HG03520 (cell line): Measurements from ENCODE around the gene ITGB6.
"Not testable (repeated sequence)": the region's sequence is repeated elsewhere in the genome, so short reads cannot be mapped to it uniquely, and the experiment has no call there.

Experiments
- ATAC-seq: cut with Tn5 transposase; IDR thresholded peaks from one replicate; pipeline ENCODE4 v1.9.1; 2021; ENCODE audit warnings: mild to moderate bottlenecking, moderate library complexity; ENCODE audit not compliant: unreplicated experiment

Gene ITGB6

DNA sequence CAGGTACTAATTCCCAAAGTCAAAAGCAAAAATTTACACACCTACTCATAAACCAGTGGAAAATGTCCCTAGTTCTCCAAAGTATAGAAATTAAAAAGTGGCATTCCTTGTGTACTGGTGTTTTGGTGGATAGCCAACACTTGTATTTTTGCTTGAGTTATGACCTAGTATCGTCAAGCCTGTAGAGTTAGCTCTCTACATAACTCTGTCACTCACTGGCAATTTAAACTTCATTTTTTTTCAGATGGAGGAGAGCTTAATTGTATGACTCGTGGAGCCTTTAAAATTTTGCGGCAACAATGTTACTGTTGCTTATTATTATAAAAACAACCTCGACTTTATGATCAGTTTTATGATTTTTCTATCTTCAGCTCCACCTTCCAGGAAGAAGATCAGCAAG is 58.7 kb downstream of the ITGB6 start:
- ATAC-seq, result no peak

- ATAC-seq, result no peak
Measured at GRCh38 chr2:160140471-160140870, 59.6 kb downstream of the ITGB6 start.

GRCh38 chr2:160139991-160140390 is 60.1 kb downstream of the ITGB6 start:
- no peak for ATAC-seq

DNA sequence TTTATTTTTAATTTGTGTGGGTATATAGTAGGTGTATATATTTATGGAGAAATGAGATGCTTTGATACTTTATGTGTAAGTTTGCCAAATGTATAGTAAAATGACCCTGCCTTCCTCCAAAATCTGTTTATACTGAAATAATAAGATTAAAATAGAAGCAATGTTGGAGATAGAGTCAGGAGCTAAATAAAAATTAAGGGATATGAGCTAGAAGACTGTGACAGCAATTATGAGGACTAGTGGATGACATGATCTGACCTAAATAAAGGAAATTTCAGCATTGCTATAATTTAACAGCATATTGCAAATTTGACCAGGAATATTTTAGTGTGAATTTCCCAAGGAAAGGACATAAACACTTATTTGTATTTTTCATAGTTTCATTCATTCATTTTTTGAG is 60.7 kb downstream of the ITGB6 start:
- no peak for ATAC-seq

DNA sequence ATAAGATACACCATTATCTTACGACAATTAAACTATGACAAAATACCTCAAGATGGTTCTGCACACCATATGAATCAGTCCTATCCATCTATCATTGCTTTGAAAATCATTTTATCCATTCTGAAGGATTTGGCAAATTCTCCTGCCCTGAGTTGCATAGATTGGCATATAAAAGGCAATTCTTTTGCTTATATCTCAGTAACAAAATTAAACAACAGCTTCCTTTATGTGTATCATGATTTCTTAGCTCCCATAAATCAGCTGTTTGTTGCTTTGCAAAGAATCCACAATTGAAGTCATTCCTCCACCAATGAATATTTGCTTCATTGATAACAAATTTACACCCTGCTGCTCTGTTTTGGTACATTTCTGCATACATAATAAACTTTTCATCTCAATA is 61.7 kb downstream of the ITGB6 start:
- ATAC-seq, result no peak

- no peak for ATAC-seq
Measured at GRCh38 chr2:160137464-160137863, 62.6 kb downstream of the ITGB6 start.

GRCh38 chr2:160132761-160133160 is 67.3 kb downstream of the ITGB6 start:
- no peak for ATAC-seq

DNA sequence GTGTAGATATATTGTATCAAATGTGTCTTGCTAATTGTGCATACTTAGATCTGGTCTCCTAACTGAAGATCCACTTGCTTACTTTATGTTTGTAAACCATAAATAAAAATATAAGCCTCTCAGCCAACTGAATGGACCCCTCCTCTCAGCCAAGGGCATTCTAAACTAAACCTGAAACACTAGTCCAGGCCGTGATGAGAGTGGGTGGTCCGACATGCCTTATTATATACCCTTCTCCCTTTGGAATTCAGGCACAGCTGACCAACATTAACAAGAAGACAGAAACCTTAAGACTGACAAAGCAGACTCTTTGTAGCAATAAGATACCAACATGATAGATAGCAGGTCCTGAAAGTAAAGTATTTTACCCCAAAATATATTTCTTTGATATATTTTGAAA is 73.3 kb downstream of the ITGB6 start:
- no peak for ATAC-seq

- ATAC-seq, result no peak
Measured at GRCh38 chr2:160126315-160126714, 73.8 kb downstream of the ITGB6 start.

- no peak for ATAC-seq
Measured at GRCh38 chr2:160125828-160126227, 74.2 kb downstream of the ITGB6 start.

GRCh38 chr2:160125366-160125765 is 74.7 kb downstream of the ITGB6 start:
- no peak for ATAC-seq

DNA sequence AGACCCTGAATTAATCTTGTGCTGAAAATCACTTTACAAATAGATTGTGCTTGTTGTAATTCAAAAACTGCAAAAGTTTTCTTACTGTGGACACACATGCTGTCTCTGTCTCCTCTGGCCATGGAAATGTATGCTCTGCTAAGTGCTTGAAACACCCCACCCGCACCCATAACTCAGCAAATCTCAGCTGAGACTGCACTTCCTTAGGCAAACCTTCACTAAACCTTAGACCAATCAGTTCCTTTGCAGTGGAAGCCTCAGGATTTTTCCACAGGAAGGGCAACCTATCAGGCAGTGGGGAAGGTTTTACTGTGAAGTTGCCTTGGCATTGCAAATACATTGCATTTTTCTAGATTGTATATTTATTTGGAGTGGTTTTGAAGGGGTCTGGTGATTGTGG is 75.5 kb downstream of the ITGB6 start:
- ATAC-seq, result no peak

DNA sequence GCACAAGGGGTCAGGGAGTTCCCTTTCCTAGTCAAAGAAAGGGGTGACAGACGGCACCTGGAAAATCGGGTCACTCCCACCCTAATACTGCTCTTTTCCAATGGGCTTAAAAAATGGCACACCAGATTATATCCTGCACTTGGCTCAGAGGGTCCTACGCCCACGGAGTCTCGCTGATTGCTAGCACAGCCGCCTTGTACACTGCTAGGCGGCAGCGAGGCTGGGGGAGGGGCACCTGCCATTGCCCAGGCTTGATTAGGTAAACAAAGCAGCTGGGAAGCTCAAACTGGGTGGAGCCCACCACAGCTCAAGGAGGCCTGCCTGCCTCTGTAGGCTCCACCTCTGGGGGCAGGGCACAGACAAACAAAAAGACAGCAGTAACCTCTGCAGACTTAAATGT is 85.4 kb downstream of the ITGB6 start:
- not testable (repeated sequence) for ATAC-seq

GRCh38 chr2:160114020-160114419 is 86.1 kb downstream of the ITGB6 start:
- ATAC-seq, result no peak

- ATAC-seq, result no peak
Measured at GRCh38 chr2:160111951-160112798, 87.9 kb downstream of the ITGB6 start.

- ATAC-seq, result no peak
Measured at GRCh38 chr2:160110674-160111239, 89.3 kb downstream of the ITGB6 start.

DNA sequence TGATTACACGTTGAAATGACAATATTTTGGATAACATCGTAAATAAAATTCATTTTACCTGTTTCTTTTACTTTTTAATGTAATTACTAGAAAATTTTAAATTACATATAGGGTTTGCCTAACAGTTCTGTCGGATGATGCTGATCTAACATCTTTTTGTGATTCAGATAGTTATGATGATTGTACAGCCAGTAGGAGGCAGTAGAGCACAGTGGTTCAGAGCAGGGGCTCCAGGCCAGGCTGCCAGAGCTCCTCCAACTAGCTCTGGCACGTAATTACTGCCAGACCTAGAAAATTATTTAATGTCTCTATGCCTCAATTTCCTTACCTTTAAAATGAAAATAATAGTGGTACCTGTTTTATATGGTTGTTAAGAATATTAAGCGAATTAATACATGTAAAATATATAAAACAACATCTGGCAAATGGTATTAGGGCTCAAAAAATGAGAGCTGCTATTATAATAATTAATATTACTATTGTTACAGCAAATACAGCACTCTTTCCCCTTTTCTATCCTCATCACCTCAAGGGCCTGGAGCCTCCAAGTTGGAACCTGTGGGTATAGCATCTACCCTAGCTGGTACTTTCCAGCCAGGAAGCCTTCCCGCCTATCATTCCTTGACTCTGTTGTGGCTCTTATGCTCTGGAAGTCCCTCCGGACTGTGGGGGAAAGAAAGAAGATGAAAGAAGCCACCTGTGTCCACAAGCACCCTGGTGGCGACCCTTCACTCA is 90.0 kb downstream of the ITGB6 start:
- no peak for ATAC-seq

- no peak for ATAC-seq
Measured at GRCh38 chr2:160109243-160109642, 90.8 kb downstream of the ITGB6 start.

GRCh38 chr2:160108646-160109045 is 91.4 kb downstream of the ITGB6 start:
- ATAC-seq, result no peak

GRCh38 chr2:160105366-160105765 is 94.7 kb downstream of the ITGB6 start:
- ATAC-seq, result no peak

DNA sequence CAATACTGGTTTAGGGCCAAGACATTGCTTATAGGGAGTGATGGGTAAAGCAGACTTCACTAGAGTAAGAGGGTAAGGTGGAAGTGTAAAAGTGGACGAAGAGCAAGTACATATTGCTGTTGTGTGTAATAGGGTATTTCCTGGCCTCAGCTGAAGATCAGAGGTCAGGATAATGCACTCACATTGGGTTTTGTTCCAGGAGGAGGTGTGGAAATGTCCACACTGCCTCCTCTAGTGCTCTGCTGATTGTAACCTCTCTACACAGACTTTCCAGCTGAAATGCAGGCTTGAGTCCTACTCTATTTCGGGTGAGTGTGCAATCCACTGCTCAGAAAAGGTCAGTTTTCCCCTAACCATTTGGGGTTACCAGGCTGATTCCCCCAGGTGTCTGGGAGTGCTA is 96.0 kb downstream of the ITGB6 start:
- ATAC-seq, result no peak

DNA sequence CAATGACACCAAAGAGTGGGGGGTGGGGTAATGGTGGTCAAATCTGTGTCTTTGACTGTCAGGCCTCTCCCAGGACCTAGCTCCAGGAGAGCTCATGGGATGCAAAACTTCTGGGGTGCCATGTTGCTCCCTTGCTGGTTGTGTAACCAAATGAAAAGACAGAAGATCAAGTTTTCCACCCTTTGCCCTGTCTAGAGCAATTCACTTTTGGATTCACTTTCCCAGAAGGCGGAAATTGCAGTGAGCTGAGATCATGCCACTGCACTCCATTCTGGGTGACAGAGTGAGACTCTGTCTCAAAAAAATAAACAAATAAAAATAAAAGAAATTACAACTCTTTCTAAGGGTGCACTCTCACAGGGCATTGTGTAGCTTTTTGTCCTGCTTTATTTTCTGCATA is 102.7 kb downstream of the ITGB6 start:
- ATAC-seq, result no peak
